GM12875 (cell line): ENCODE measurements around the gene AOAH.

Experiments
- H3K4me3 ChIP-seq: one replicate; pipeline ENCODE4 v1.5.1; 2011; ENCODE audit warnings: low read depth, low read length, control low read depth
- TF ChIP-seq, protein P1 (sequence below): IDR thresholded peaks from 2 replicates; pipeline ENCODE4 v1.5.1; 2011; ENCODE audit warnings: low read depth, mild to moderate bottlenecking, control low read depth, inconsistent platforms, low read length, moderate library complexity, borderline replicate concordance; ENCODE audit not compliant: insufficient read depth

AOAH gene

DNA sequence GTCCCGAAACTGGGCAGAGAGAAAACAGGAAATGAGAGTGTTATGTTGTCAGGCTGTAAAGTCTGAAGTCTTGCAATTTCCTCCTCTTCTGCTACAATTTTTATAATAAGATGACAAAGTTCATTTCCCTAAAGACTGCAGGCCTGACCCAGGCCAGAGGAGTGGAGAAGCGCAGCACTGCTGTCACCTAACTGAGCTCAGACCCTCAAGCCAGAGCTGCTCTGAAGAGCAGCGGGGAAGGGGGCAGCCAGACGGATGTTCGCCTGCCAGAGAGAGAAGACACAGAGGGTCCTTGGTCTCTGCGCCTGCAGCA is 12.6 kb upstream of the AOAH start:
- no peak overlapping the region for H3K4me3 ChIP-seq
- TF ChIP-seq, protein P1, sequence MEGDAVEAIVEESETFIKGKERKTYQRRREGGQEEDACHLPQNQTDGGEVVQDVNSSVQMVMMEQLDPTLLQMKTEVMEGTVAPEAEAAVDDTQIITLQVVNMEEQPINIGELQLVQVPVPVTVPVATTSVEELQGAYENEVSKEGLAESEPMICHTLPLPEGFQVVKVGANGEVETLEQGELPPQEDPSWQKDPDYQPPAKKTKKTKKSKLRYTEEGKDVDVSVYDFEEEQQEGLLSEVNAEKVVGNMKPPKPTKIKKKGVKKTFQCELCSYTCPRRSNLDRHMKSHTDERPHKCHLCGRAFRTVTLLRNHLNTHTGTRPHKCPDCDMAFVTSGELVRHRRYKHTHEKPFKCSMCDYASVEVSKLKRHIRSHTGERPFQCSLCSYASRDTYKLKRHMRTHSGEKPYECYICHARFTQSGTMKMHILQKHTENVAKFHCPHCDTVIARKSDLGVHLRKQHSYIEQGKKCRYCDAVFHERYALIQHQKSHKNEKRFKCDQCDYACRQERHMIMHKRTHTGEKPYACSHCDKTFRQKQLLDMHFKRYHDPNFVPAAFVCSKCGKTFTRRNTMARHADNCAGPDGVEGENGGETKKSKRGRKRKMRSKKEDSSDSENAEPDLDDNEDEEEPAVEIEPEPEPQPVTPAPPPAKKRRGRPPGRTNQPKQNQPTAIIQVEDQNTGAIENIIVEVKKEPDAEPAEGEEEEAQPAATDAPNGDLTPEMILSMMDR: no peak

DNA sequence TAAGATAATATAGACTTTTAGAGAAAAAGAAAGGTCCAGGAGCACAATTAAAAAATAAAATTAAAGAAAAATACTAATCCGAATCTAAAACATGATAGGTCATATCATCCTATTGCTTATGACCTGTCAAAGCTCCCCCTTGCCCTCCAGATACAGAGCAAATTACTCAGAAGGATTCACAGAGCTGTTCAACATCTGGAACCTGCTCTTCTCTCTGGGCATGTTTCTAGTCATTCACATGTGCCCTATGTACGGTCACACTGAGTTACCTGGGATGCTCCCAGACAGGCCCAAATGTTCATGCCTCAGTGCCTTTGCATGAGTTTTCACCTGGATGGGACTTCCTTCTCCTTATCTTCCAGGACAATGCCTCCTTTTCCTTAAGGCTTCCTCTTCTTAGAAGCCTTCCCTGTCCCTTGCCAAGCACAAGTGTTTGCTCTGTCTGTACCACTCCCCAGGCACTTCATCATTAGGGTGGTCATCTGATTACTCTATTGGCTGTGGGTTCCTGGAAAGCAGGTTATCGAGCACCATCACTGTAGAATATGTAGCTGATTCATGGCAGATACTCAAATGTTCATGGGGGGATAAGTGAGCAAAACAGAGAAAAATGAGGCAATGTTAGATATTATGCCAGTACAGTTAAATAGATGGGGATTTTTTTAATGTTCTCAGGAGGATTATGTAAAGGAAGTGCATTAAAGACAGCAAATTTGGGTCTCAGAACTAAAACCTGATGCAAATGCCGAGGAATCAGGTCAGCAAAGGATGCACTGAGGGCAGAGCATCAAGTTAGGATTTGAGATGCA is 12.0 kb upstream of the AOAH start:
- TF ChIP-seq, protein P1: no peak
- H3K4me3 ChIP-seq: no peak overlapping the region

DNA sequence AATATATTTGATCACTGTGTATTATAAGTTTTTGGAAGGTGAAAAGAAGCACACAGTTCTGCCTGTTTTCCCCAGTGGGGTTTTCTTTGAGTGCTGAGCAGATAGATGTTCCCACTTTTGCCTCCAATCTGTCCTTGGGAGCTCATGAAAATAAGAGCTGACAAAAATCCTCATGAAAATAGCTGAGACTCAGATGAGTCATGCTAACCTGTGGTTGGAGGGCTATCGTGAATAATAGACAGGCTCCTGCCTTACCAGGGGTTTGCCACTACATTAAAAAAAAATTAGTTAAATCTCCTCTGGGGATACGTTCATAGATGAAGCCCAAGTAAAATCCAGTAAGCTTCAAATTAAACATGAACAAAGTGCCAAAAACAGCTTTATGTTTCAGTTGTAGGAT is 10.9 kb upstream of the AOAH start:
- no peak overlapping the region for H3K4me3 ChIP-seq
- TF ChIP-seq, protein P1: no peak

DNA sequence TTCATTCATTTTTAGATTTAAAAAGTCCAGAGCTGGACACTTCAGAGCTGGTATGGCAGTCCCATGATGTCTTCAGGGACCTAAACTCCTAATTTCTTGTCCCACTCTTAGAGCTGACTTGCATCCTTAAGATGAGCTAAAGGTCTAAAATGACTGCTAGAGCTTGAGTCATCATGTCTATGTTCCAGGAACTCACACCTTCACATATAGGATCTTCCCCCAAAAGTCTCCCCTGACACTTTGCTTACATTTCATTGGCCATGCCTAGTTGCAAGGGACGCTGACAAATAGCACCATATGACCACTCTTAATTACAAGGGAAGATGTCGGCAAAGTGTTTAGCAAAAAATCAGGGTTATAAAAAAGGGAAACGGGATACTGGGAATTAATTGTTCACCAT is 10.4 kb upstream of the AOAH start:
- no peak overlapping the region for H3K4me3 ChIP-seq
- TF ChIP-seq, protein P1: no peak

DNA sequence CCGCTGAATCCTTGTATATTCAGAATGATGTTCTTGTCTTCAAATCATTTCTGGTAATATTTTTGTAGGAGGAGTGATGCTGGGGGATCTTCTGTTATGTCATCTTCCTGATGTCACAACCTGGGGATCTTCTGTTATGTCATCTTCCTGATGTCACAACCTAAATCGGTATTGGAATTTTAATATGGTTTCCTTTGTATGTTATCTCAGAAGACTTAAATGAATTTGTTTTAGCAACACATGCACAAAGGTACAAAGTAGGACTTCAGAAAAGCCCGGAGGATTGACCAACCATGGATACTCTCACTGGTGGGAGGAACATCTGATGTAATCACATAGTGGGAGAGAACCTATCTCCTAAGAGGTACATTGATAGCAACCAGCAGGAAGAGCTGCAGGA is 9.1 kb upstream of the AOAH start:
- TF ChIP-seq, protein P1: no peak
- no peak overlapping the region for H3K4me3 ChIP-seq

DNA sequence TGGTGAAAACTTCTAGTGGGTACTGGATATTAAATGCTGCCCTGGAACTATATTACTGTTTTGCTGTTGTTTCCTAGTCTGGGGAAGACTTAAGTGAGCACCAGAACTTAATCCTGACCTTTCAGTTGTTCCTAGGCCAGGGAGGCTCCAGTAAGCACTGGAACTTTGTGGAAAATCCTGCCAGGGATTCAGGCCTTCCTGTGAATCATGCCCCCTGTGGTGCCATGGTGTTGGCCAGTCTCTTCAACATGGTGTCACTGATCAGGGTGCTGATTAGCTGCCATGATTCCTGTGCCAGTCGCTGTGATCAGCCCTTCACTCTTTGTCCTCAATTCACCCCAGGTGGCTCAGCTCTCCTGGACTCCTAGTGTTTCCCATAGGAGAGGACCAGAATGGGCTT is 8.5 kb upstream of the AOAH start:
- no peak overlapping the region for H3K4me3 ChIP-seq
- TF ChIP-seq, protein P1: no peak

DNA sequence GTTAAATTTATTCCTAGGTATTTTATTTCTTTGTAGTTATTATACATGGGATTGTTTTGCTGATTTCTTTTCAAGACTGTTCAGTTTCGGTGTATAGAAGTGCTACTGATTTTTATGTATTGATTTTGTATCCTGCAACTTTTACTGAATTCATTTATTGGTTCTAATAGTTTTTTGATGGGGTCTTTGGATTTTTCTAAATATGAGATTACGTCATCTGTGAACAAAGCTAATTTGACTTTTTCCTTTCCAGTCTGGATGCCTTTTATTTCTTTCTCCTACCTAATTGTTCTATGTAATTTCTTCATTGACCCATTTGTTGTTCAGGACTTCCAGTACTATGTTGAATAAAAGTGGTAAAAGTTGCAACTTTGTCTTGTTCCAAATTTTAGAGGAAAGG is 5.8 kb upstream of the AOAH start:
- TF ChIP-seq, protein P1: no peak

More for the DNA sequence above, 5.8 kb upstream of the AOAH start:
- H3K4me3 ChIP-seq: no peak overlapping the region
